H1 (cell line): ENCODE data around the gene TIMD4. TPM values are rescaled to one million over a fixed set of nuclear protein-coding genes. Genes with fewer than 3 reads are reported as not detected.

ENCODE experiments used
- CBX8 ChIP-seq: fragments of 300-800, 300-1000 bp; sonication (generic); IDR thresholded peaks from 2 replicates; pipeline ENCODE4 v1.7.1; 2016; ENCODE audit warnings: low read depth, low read length, borderline replicate concordance
- POLR2A ChIP-seq, 2 experiments: IDR thresholded peaks; 1 replicate in 1 of 2; 2 replicates in 1 of 2; pipeline ENCODE4 v1.6.1; 2011; ENCODE audit warnings: low read depth in 2 of 2, low read length in 2 of 2, mild to moderate bottlenecking in 2 of 2; ENCODE audit errors: control extremely low read depth in 1 of 2
- RBBP5 ChIP-seq: IDR thresholded peaks from 2 replicates; pipeline ENCODE4 v1.7.1; 2012; ENCODE audit warnings: low read depth, mild to moderate bottlenecking, inconsistent platforms, low read length, moderate library complexity, borderline replicate concordance
- polyA plus RNA-seq, 7 experiments: library from polyadenylated mRNA; depleted of rRNA in 3 of 7; stranded (reverse) in 5 of 7; unstranded in 2 of 7; fragments of >200 nt in 5 of 7; fragments of 200-250 nt in 2 of 7; gene quantifications; 1 replicate in 5 of 7; 2 replicates in 1 of 7; 4 replicates in 1 of 7; pipeline versions ENCODE4 v1.2.1 to v1.2.3, GENCODE V29; 2011 to 2013; ENCODE audit warnings: missing spikeins in 2 of 7, mixed read lengths in 2 of 7
- total RNA-seq: library from RNA; stranded (reverse); fragmentation: NEBNext Ultra II Directional; extraction: Animal tissue kit (Norgen Biotek cat#: 25700); gene quantifications from 2 replicates; pipeline ENCODE4 v1.2.1, GENCODE V29; 2021
- TF ChIP-seq, protein P1 (sequence below), 3 experiments: IDR thresholded peaks; 1 replicate in 2 of 3; 2 replicates in 1 of 3; pipeline versions ENCODE4 v1.5.1 to v1.6.1; 2011; ENCODE audit warnings: low read length in 3 of 3, mild to moderate bottlenecking in 3 of 3, inconsistent platforms in 2 of 3, low read depth in 1 of 3, moderate library complexity in 1 of 3; ENCODE audit not compliant: insufficient read depth in 1 of 3; ENCODE audit errors: control extremely low read depth in 1 of 3
- TF ChIP-seq, protein P2 (sequence below): IDR thresholded peaks from 2 replicates; pipeline ENCODE4 v1.6.1; 2011; ENCODE audit warnings: low read length, improper control_type of control experiment

The TIMD4 gene
- total and polyA plus RNA-seq, 2 of the 8 experiments (the other 6 are each of a cell fraction or from before 2014, with no cell fraction given): not detected

DNA sequence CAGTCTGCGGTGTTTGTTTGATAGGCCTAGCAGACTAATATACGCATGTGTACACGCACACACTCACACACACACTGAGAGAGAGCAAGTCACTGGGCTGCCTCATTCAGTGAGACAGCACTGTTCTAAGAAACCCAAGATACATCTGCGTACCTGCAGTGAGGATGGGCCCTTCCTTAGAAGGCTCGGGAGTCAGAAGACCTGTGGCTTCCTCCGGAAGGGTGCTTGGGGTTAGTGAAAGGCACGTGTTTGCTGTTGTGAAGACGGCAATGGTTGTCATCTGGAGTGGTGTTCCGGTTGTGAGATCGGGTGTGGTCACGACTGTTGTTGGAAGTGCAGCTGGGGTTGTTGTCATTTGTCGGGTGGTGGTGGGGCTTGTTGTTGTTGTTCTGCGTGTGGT, 11.7 kb downstream of the TIMD4 start (continued):
- TF ChIP-seq RBBP5 (no peak), POLR2A (IDR thresholded peaks at IDR 0.05; ENCODE audit: control extremely low read depth in 1 of 2, low read depth in 2 of 2, low read length in 2 of 2) (no peak), CBX8 (no peak)
- TF ChIP-seq, protein P1, sequence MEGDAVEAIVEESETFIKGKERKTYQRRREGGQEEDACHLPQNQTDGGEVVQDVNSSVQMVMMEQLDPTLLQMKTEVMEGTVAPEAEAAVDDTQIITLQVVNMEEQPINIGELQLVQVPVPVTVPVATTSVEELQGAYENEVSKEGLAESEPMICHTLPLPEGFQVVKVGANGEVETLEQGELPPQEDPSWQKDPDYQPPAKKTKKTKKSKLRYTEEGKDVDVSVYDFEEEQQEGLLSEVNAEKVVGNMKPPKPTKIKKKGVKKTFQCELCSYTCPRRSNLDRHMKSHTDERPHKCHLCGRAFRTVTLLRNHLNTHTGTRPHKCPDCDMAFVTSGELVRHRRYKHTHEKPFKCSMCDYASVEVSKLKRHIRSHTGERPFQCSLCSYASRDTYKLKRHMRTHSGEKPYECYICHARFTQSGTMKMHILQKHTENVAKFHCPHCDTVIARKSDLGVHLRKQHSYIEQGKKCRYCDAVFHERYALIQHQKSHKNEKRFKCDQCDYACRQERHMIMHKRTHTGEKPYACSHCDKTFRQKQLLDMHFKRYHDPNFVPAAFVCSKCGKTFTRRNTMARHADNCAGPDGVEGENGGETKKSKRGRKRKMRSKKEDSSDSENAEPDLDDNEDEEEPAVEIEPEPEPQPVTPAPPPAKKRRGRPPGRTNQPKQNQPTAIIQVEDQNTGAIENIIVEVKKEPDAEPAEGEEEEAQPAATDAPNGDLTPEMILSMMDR (IDR thresholded peaks at IDR 0.05; ENCODE audit: control extremely low read depth in 1 of 3, insufficient read depth in 1 of 3, low read depth in 1 of 3, low read length in 3 of 3): no peak
- TF ChIP-seq, protein P2, sequence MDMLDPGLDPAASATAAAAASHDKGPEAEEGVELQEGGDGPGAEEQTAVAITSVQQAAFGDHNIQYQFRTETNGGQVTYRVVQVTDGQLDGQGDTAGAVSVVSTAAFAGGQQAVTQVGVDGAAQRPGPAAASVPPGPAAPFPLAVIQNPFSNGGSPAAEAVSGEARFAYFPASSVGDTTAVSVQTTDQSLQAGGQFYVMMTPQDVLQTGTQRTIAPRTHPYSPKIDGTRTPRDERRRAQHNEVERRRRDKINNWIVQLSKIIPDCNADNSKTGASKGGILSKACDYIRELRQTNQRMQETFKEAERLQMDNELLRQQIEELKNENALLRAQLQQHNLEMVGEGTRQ: no peak
